ENCODE results near the gene COMMD1. TPM values are rescaled to one million over a fixed set of nuclear protein-coding genes. Genes with fewer than 3 reads are reported as not detected.
"Not testable (repeated sequence)": the region's sequence is repeated elsewhere in the genome, so short reads cannot be mapped to it uniquely, and the experiment has no call there.

Gene COMMD1
- polyA plus RNA-seq, 3 donors from 2014 or later, result 69.3 to 82.1 (median 78.9) TPM

DNA sequence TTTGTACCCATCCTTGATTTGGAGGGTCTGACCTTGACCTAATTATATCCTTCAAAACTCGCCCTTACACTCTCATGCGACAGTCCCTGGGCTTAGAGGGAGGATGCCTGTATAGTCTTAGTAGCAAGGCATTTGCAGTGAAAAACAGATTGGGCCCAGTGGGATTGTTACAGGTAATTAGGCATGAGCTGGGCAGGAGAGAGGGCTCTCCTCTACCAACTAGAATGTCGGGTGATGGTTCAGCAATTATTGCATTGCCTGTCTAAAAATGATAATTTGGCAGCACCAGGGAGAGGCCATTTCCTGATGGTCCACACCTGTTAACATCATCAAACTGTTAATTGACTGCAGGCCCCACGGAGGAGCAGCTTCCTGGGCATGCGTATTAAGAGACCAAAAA, 32.4 kb downstream of the COMMD1 start:
- no peaks in the 10 kb centered on the region for H3K4me1 Mint-ChIP-seq
- peaks cover 0 to 1% (median 0%) of the 10 kb centered on the region in 3 donors for H3K27me3 Mint-ChIP-seq (ENCODE audit: low read depth in 3 of 3)
- H3K9me3 Mint-ChIP-seq, result no peaks in the 10 kb centered on the region
- DNase-seq, result no peak
- no peak overlapping the region for H3K4me3 Mint-ChIP-seq
- no peak overlapping the region for H3K27ac Mint-ChIP-seq
- H3K36me3 Mint-ChIP-seq, result peaks cover 5% of the 10 kb centered on the region in 3 donors

DNA sequence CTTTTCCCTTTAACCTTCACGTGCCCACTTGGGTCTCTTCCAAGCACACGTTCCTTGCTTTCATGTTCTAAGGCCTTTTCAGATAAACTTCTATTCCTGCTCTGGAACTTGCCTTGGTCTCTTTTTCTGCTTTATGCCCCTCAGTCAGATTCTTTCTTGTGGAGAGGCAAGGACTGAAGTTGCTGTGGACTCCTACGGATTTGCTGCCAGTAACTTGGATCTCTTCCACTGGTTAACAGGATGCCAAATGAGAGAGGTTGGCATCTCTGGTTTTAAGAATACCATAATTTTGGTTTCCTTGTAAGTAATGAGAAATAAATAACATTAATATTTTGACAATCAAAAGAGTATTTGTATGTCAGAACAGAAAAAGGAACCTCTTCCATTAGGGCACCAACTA, 33.0 kb downstream of the COMMD1 start:
- no peak for DNase-seq
- H3K4me3 Mint-ChIP-seq, result no peak overlapping the region
- no peaks in the 10 kb centered on the region for H3K4me1 Mint-ChIP-seq
- H3K9me3 Mint-ChIP-seq, result no peaks in the 10 kb centered on the region
- no peaks in the 10 kb centered on the region for H3K27me3 Mint-ChIP-seq (ENCODE audit: low read depth in 3 of 3)
- peaks cover 5 to 8% (median 5%) of the 10 kb centered on the region in 3 donors for H3K36me3 Mint-ChIP-seq
- no peak overlapping the region for H3K27ac Mint-ChIP-seq

DNA sequence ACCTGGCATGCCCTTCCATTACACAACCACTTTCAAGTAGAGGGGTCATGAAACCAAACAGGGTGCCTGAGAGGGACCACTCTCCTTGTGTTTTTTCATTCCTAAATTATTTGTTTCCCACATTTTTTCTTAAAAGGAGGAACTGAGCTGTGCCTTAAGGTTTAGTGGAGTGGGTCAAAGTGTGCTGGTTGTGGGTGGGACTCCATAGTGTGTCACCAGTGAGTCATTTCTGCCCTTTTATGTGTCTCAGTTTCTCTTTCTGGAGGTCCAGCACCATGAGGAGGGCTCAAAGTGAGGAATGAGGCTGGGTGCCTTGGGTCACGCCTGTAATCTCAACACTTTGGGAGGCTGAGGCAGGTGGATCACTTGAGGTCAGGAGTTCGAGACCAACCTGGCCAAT, 37.8 kb downstream of the COMMD1 start:
- Mint-ChIP-seq H3K4me3 (no peak overlapping the region), H3K36me3 (peaks cover 0 to 8% (median 4%) of the 10 kb centered on the region in 3 donors), H3K27me3 (ENCODE audit: low read depth in 3 of 3) (no peaks in the 10 kb centered on the region), H3K9me3 (no peaks in the 10 kb centered on the region), H3K27ac (no peak overlapping the region), H3K4me1 (peaks cover 0 to 3% of the 10 kb centered on the region in 2 donors)
- no peak for DNase-seq

DNA sequence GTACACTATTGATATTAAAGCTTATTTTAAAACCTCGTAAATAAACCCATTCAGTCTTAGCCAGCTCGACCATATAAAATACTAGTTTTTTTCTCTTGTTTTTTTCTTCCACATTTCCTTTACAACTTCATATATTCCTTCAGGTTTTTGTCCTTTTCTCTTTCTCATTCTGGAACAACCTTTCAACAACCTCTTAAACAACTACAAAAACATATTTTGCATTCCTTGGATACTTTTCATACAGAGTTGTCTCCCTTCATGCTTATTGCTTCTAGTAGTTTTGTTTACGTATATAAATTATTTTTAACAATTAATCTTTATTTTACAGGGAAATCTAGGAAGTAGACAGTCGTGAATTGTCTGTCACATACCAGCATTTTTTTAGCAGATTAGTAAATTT, 41.2 kb downstream of the COMMD1 start:
- H3K4me1 Mint-ChIP-seq, result peaks cover 0 to 3% of the 10 kb centered on the region in 2 donors
- DNase-seq, result no peak
- H3K9me3 Mint-ChIP-seq, result no peaks in the 10 kb centered on the region
- H3K27me3 Mint-ChIP-seq (ENCODE audit: low read depth in 3 of 3), result no peaks in the 10 kb centered on the region
- no peak overlapping the region for H3K4me3 Mint-ChIP-seq
- no peak overlapping the region for H3K27ac Mint-ChIP-seq
- H3K36me3 Mint-ChIP-seq, result peaks cover 0 to 8% (median 4%) of the 10 kb centered on the region in 3 donors

DNA sequence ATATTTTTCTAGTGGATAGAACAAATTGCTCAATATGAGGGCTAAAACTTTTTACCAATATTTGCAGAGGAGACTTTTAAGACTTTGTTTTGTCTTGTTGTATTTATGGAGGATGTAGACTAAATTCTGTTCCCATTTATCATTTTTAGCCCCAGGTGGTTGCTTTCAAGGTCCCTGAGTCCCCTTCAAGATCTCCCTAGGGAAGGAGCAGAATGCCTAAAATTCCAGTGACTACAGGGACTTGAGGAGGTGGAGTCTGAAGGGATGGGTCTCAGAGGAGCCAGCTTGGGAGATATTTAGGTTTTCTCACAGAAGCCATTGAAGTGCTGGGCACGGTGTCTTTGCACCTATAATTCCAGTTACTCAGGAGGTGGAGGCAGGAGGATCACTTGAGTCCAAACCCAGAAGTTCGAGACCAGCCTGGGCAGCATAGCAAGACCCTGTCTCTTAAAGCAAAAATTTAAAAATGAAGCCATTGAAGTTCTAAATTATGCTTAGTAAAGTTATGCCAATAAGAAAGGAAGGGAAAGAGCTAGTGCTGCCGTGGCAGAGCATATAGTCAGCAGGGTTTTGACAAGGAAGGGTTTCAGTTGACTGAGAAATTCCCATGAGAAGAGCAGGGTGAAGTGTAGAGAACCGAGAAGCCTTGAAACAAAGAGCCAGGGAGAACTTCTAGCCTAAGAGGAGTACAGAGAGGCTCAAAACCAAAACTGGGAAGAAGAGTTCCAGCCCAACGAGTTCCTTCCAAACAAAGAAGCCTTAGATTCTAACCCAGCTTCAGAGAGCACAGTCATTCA, 43.4 kb downstream of the COMMD1 start:
- Mint-ChIP-seq H3K4me3 (no peak overlapping the region), H3K27me3 (ENCODE audit: low read depth in 3 of 3) (no peaks in the 10 kb centered on the region), H3K36me3 (peaks cover 0 to 4% (median 4%) of the 10 kb centered on the region in 3 donors), H3K27ac (no peak overlapping the region), H3K4me1 (peaks cover 0 to 5% of the 10 kb centered on the region in 2 donors), H3K9me3 (no peaks in the 10 kb centered on the region)
- no peak for DNase-seq

DNA sequence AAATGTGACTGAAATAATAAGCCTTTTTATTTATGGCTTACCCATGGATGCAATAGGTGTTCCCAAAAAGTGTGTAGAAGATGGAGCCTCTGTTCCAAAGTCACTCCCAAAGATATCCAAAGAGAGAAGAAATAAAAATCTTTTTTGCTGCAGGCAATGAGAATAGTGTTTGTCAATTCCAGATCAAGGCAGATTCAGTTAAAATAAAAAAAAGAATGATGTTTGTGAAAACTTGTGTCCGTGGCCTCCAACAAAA, 43.9 kb downstream of the COMMD1 start:
- Mint-ChIP-seq H3K4me3 (no peak overlapping the region), H3K27me3 (ENCODE audit: low read depth in 3 of 3) (no peaks in the 10 kb centered on the region), H3K9me3 (no peaks in the 10 kb centered on the region), H3K27ac (no peak overlapping the region), H3K4me1 (peaks cover 0 to 5% of the 10 kb centered on the region in 2 donors), H3K36me3 (peaks cover 0 to 4% (median 4%) of the 10 kb centered on the region in 3 donors)
- DNase-seq, result no peak

DNA sequence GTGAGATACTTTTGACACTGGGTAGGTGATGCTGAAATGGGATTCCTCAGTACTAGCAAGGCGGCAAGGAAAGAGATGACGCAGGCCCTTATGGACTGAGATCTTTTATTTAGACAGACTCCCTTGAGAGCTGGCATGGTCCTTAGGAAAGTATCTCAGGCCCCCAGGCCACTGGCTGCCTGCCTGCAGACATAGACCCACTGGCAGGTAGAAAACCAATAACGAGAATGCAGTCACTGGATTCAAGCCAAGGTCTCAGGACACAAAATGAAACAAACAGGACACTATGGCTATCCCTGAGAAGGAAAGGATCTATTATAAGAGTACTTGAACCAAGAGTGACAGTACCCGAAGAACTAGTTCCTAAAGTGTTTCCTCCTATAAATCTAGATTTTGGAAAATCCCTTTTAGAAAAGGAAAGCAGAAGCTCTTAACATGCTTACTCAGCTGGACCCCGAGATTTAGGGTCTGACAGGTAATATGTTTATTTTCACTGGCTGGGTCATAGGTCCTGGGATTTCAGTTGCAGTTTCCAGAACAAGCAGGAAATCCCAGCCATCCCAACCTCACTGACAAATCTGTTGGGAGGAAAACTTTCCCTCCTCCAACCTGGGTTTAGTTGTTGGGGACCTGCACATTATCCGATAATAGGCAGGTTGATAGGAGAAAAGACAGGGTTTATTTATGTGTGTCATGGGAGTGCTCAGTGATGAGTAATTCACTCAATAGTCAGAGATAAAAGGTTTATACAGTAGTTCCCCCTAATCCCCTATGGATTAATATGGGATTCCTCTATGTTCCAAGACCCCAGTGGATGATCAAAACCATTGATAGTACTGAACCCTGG, 44.5 kb downstream of the COMMD1 start:
- H3K4me3 Mint-ChIP-seq, result no peak overlapping the region

DNA sequence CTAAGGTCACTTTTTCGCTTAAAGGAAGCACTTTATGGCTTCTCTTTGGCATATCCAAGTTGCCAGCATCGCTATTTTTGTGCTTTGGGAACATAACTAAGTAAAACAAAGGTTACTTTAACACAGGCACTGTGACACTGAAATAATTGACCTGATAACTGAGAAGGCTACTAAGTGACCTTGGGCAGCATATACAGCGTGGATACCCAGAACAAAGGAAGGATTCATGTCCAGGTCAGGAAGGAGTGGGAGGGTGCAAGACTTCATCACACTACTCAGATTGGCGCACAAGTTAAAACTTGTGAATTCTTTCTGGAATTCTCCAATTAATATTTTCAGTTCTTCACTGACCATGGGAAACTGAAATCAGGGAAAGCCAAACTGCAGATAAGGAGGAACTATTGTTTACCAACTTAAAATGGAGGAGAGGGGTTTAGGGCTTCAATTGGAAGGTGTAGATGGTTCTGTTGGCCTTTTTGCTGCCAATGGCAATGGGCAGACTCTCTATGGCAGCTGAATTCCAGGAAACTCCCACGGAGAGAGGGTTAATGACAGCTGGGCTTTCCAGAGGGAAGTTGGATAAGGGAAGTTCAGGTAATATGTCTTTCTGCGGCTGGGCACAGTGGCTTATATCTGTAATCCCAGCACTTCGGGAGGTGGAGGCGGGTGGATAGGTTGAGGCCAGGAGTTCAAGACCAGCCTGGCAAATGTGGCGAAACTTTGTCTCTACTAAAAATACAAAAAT, 45.3 kb downstream of the COMMD1 start:
- Mint-ChIP-seq H3K9me3 (no peaks in the 10 kb centered on the region), H3K27me3 (ENCODE audit: low read depth in 3 of 3) (peaks cover 0 to 4% (median 3%) of the 10 kb centered on the region in 3 donors), H3K36me3 (peaks cover 0 to 3% (median 0%) of the 10 kb centered on the region in 3 donors), H3K27ac (no peak overlapping the region), H3K4me3 (no peak overlapping the region), H3K4me1 (peaks cover 0 to 2% of the 10 kb centered on the region in 2 donors)
- no peak for DNase-seq

More for the DNA sequence above, 44.5 kb downstream of the COMMD1 start:
- DNase-seq, result no peak
- H3K27me3 Mint-ChIP-seq (ENCODE audit: low read depth in 3 of 3), result no peaks in the 10 kb centered on the region
- no peaks in the 10 kb centered on the region for H3K36me3 Mint-ChIP-seq
- H3K4me1 Mint-ChIP-seq, result peaks cover 0 to 2% of the 10 kb centered on the region in 2 donors
- H3K9me3 Mint-ChIP-seq, result no peaks in the 10 kb centered on the region
- no peak overlapping the region for H3K27ac Mint-ChIP-seq

DNA sequence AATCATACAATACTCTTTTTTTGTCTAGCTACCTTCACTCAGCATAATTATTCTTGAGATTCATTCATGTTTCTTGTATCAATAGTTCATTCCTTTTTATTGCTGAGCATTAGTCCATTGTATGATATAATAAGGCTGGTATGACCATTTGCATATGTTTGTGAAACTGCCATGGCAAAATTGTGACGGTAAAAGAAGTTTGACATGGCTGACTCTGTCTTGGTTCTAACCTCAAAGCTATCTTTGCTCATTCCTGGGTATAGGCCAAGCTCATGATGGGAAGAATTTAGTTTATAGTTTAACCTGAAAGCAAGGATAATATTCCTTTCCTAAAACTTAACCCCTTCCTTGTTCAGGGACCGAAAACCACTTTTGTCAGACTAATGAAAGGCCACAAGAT, 46.4 kb downstream of the COMMD1 start:
- H3K4me3 Mint-ChIP-seq, result no peak overlapping the region
- no peak for DNase-seq
- no peaks in the 10 kb centered on the region for H3K9me3 Mint-ChIP-seq
- peaks cover 0 to 3% (median 0%) of the 10 kb centered on the region in 3 donors for H3K36me3 Mint-ChIP-seq
- H3K27ac Mint-ChIP-seq, result no peak overlapping the region
- H3K4me1 Mint-ChIP-seq, result peaks cover 0 to 3% of the 10 kb centered on the region in 2 donors
- peaks cover 0 to 4% (median 3%) of the 10 kb centered on the region in 3 donors for H3K27me3 Mint-ChIP-seq (ENCODE audit: low read depth in 3 of 3)

DNA sequence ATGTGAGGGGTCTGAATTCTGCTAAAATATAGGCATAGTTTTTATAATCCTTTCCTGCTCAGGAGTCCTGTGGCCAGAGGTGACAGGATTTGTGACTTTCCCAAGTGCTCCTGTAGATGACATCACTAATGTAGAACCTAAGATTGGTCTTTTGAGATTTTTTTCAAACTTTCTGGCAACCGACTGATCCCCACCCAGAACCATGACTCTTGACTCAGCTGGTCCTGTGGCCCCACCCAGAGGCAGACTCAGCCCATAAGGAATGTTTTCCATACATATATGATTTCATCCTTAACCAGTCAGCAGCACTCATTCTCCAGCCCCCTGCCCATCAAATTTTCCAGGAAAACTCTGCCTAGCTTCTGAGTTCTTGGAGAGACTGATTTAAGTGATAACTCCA, 46.8 kb downstream of the COMMD1 start:
- peaks cover 0 to 4% of the 10 kb centered on the region in 2 donors for H3K4me1 Mint-ChIP-seq
- DNase-seq, result no peak
- no peaks in the 10 kb centered on the region for H3K9me3 Mint-ChIP-seq
- peaks cover 0 to 4% (median 3%) of the 10 kb centered on the region in 3 donors for H3K27me3 Mint-ChIP-seq (ENCODE audit: low read depth in 3 of 3)
- H3K4me3 Mint-ChIP-seq, result no peak overlapping the region
- H3K27ac Mint-ChIP-seq, result no peak overlapping the region
- H3K36me3 Mint-ChIP-seq, result peaks cover 0 to 3% (median 0%) of the 10 kb centered on the region in 3 donors

DNA sequence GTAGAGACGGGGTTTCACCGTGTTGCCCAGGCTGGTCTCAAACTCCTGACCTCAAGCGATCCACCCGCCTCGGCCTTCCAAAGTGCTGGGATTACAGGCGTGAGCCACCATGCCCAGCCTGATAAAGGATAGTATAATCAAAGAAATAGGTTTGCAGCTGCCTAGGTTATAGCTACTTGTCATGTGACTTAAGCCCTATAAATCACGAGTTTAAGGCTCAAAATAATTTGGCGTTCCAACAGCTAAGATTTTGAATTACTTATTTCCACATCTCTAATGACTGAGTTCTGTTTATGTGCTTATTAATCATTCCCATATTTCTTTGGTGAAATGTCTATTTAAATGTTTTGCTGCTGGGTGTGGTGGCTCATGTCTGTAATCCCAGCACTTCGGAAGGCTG, 49.4 kb downstream of the COMMD1 start:
- DNase-seq; H3K4me3 Mint-ChIP-seq; H3K27me3 Mint-ChIP-seq (ENCODE audit: low read depth in 3 of 3); H3K9me3 Mint-ChIP-seq; H3K36me3 Mint-ChIP-seq; H3K27ac Mint-ChIP-seq: not testable (repeated sequence)
- H3K4me1 Mint-ChIP-seq, result peaks cover 8 to 11% of the 10 kb centered on the region in 2 donors

DNA sequence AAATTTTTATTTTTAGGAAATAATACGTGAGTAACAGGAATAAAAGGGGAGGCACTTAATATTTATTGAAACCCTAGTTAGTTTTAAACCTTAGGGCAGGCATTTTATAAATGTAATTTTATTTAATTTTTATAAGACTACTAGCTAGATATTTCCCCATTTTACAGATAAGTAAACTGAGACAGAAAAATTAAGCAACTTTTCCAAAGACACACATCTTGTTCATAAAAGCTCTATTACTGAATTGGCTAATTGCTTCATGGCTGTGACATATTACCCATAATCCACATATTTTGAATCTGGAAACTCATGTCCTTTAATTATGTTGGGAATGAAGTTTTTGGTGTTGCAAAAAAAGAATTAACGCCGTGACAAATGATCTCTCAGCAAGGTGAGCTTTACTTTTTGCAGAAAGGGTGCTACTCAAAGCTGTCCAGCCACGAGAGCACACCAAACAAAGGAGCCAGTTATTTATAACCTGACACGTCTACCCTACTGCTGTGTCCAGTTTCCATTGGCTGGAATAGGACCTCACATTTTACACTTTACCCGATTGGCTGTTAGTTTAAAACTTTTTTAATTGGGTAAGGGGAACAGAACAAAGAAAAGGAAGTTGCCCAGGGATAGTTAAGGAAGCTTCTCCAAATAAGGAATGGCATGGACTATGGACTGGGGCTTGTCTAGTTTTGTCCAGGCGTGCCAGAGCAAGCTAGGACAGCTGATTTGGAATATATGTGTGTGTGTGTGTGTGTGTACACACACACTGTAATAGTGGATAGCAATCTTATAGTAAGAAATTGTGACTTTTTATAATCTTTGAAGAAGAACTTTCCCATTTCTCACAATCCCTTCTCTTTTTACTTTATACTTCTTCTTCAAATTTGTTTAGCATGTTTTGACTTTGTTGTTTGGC, 54.2 kb downstream of the COMMD1 start:
- H3K9me3 Mint-ChIP-seq, result no peaks in the 10 kb centered on the region

More for the DNA sequence above, 54.2 kb downstream of the COMMD1 start:
- H3K27me3 Mint-ChIP-seq (ENCODE audit: low read depth in 3 of 3), result peaks cover 0 to 4% (median 3%) of the 10 kb centered on the region in 3 donors
- H3K36me3 Mint-ChIP-seq, result peaks cover 0 to 3% (median 3%) of the 10 kb centered on the region in 3 donors
- H3K4me1 Mint-ChIP-seq, result peaks cover 7 to 16% of the 10 kb centered on the region in 2 donors
- peak overlapping the region in 1 of 6 donors; percentile 14 for H3K27ac Mint-ChIP-seq
- no peak for DNase-seq
- no peak overlapping the region for H3K4me3 Mint-ChIP-seq
